Measurements from ENCODE around the gene FLOT1. TPM values are rescaled to one million over a fixed set of nuclear protein-coding genes. Genes with fewer than 3 reads are reported as not detected.

FLOT1 gene
- total and polyA plus RNA-seq, 9 of the 15 experiments (the other 6 are each of a cell fraction or from before 2014, with no cell fraction given), result 11.7 to 149 (median 118) TPM

GRCh38 chr6:30721198-30722024 lies 21.1 kb downstream of the FLOT1 start (continued):
- no peak for TF ChIP-seq PTTG1 (tag; IDR thresholded peaks at IDR 0.05; ENCODE audit: low read depth)
- TF ChIP-seq SUPT5H (IDR thresholded peaks at IDR 0.05), result peak; percentile 78
- peak; percentile 78 for TF ChIP-seq LCOR (CRISPR knock-in tag; IDR thresholded peaks at IDR 0.05)
- TF ChIP-seq TEAD4 (IDR thresholded peaks at IDR 0.05; ENCODE audit: low read length), result peak; percentile 66
- no peak for TF ChIP-seq TEAD4 (CRISPR knock-in tag; IDR thresholded peaks at IDR 0.05; ENCODE audit: borderline replicate concordance)
- TF ChIP-seq ZFP1 (CRISPR knock-in tag; IDR thresholded peaks at IDR 0.05), result 0 out of 2 replicates have a peak, but pooled peaks have one; percentile 44
- 0 out of 2 replicates have a peak, but pooled peaks have one; percentile 35 for TF ChIP-seq ZNF695 (CRISPR knock-in tag; IDR thresholded peaks at IDR 0.05)
- TF ChIP-seq SP2 (IDR thresholded peaks at IDR 0.05; ENCODE audit: extremely low read depth, low read depth, low read length, poor library complexity, severe bottlenecking), result no peak
- TF ChIP-seq TEAD2 (tag; IDR thresholded peaks at IDR 0.05), result no peak
- TF ChIP-seq CLOCK (CRISPR knock-in tag; IDR thresholded peaks at IDR 0.05; ENCODE audit: borderline replicate concordance), result no peak
- TF ChIP-seq TGIF2 (CRISPR knock-in tag; IDR thresholded peaks at IDR 0.05), result peak; percentile 86; the same call in 1 of the 2 replicates
- TF ChIP-seq ZNF696 (CRISPR knock-in tag; conservative IDR thresholded peaks at IDR 0.05), result 0 out of 2 replicates have a peak, but pooled peaks have one; percentile 71
- no peak for TF ChIP-seq FOXM1 (IDR thresholded peaks at IDR 0.05; ENCODE audit: low read depth)
- no peak for TF ChIP-seq FOXM1 (CRISPR knock-in tag; IDR thresholded peaks at IDR 0.05; ENCODE audit: low read depth)
- TF ChIP-seq RBM14 (IDR thresholded peaks at IDR 0.05; ENCODE audit: borderline replicate concordance, insufficient read depth, low read depth, low read length), result 0 out of 2 replicates have a peak, but pooled peaks have one; percentile 56
- TF ChIP-seq NFIX (CRISPR knock-in tag; IDR thresholded peaks at IDR 0.05; ENCODE audit: low read depth), result no peak
- TF ChIP-seq EHMT2 (IDR thresholded peaks at IDR 0.05), result no peak
- TF ChIP-seq NR4A1 (CRISPR knock-in tag; IDR thresholded peaks at IDR 0.05), result peak; percentile 73
- TF ChIP-seq NR4A1 (tag; IDR thresholded peaks at IDR 0.05), result no peak
- no peak for TF ChIP-seq SRSF3 (IDR thresholded peaks at IDR 0.05; ENCODE audit: insufficient read depth, low read length)
- TF ChIP-seq GMEB1 (CRISPR knock-in tag; IDR thresholded peaks at IDR 0.05), result peak; percentile 71
- TF ChIP-seq POLR2G (IDR thresholded peaks at IDR 0.05; ENCODE audit: low read depth, low read length), result peak; percentile 81
- TF ChIP-seq HMBOX1 (IDR thresholded peaks at IDR 0.05), result no peak
- TF ChIP-seq ZSCAN32 (CRISPR knock-in tag; IDR thresholded peaks at IDR 0.05), result peak; percentile 62; the same call in 1 of the 2 replicates
